PFSK-1 (cell line): ENCODE measurements around the gene ZEB2.

Experiments
- FOXP2 ChIP-seq: optimal IDR thresholded peaks from 2 replicates; pipeline ENCODE3; 2011; ENCODE audit warnings: borderline replicate concordance, control low read depth, inconsistent platforms; ENCODE audit not compliant: insufficient read depth; ENCODE audit errors: extremely low read length, extremely low read depth
- POLR2AphosphoS5 ChIP-seq: IDR thresholded peaks from 2 replicates; pipeline ENCODE4 v1.6.1; 2012; ENCODE audit warnings: low read depth, mild to moderate bottlenecking, control low read depth, low read length, moderate library complexity
- REST ChIP-seq, 2 experiments: IDR thresholded peaks; 2 replicates each; pipeline versions ENCODE4 v1.6.1 to v1.8.0; 2011 to 2012; ENCODE audit warnings: low read depth in 2 of 2, low read length in 2 of 2, control low read depth in 1 of 2, inconsistent platforms in 1 of 2, mild to moderate bottlenecking in 1 of 2, moderate library complexity in 1 of 2; ENCODE audit not compliant: insufficient read depth in 1 of 2
- SIN3A ChIP-seq: IDR thresholded peaks from 2 replicates; pipeline ENCODE4 v1.6.1; 2012; ENCODE audit warnings: mild to moderate bottlenecking, low read length, moderate library complexity, borderline replicate concordance; ENCODE audit not compliant: insufficient read depth
- TAF1 ChIP-seq: IDR thresholded peaks from 2 replicates; pipeline ENCODE4 v1.6.1; 2012; ENCODE audit warnings: low read length, control low read depth, borderline replicate concordance; ENCODE audit not compliant: insufficient read depth

The ZEB2 gene

GRCh38 chr2:144476682-144477081 lies 43.2 kb downstream of the ZEB2 start:
- TF ChIP-seq SIN3A (no peak), FOXP2 (no peak), POLR2AphosphoS5 (no peak), TAF1 (no peak), REST (IDR thresholded peaks at IDR 0.05; ENCODE audit: insufficient read depth in 1 of 2, low read depth in 2 of 2, low read length in 2 of 2) (no peak)

- TF ChIP-seq REST (IDR thresholded peaks at IDR 0.05; ENCODE audit: insufficient read depth in 1 of 2, low read depth in 2 of 2, low read length in 2 of 2) = no peak
- TF ChIP-seq SIN3A = no peak
- no peak for TF ChIP-seq POLR2AphosphoS5
- no peak for TF ChIP-seq FOXP2
- no peak for TF ChIP-seq TAF1
These were observed 44.2 kb downstream of the ZEB2 start for GRCh38 chr2:144475569-144476275.

GRCh38 chr2:144475044-144475443 lies 44.9 kb downstream of the ZEB2 start:
- TF ChIP-seq SIN3A (no peak), TAF1 (no peak), FOXP2 (no peak), REST (IDR thresholded peaks at IDR 0.05; ENCODE audit: insufficient read depth in 1 of 2, low read depth in 2 of 2, low read length in 2 of 2) (no peak), POLR2AphosphoS5 (no peak)

GRCh38 chr2:144474017-144474416 lies 45.9 kb downstream of the ZEB2 start:
- TF ChIP-seq REST (IDR thresholded peaks at IDR 0.05; ENCODE audit: insufficient read depth in 1 of 2, low read depth in 2 of 2, low read length in 2 of 2) (no peak), FOXP2 (no peak), TAF1 (no peak), SIN3A (no peak)

GRCh38 chr2:144472911-144473310 lies 47.0 kb downstream of the ZEB2 start:
- TF ChIP-seq POLR2AphosphoS5 (no peak), TAF1 (no peak), SIN3A (no peak), REST (IDR thresholded peaks at IDR 0.05; ENCODE audit: insufficient read depth in 1 of 2, low read depth in 2 of 2, low read length in 2 of 2) (no peak), FOXP2 (no peak)
